AG04449 (cell line): ENCODE results near the gene STRIP2.
"Not testable (repeated sequence)": the region's sequence is repeated elsewhere in the genome, so short reads cannot be mapped to it uniquely, and the experiment has no call there.

ENCODE experiments used
- CTCF ChIA-PET: fragments of 350-600 bp; formaldehyde crosslinking; extraction: SDS; loops from one replicate; lab custom pipeline; 2021; ENCODE audit warnings: antibody characterized with exemption; lab: Yijun Ruan, JAX
- POLR2A ChIA-PET: fragments of 400-600, 350-600 bp; formaldehyde crosslinking; extraction: SDS; loops from one replicate; lab custom pipeline; 2020; ENCODE audit warnings: antibody characterized with exemption, inconsistent platforms; lab: Yijun Ruan, JAX
- DNase-seq: peaks from one replicate; pipeline ENCODE4 v3.0.0-alpha.2; 2010; ENCODE audit warnings: low read depth, low spot score
- H3K4me3 ChIP-seq: 2 replicates; pipeline ENCODE4 v1.5.1; 2011; ENCODE audit warnings: low read depth, mild to moderate bottlenecking, control low read depth, low read length
- TF ChIP-seq, protein P1 (sequence below): IDR thresholded peaks from one replicate; pipeline ENCODE4 v1.5.1; 2011; ENCODE audit warnings: mild to moderate bottlenecking, moderate library complexity, low read length, control low read depth, inconsistent platforms; ENCODE audit not compliant: insufficient read depth; ENCODE audit errors: missing control alignments

The STRIP2 gene

DNA sequence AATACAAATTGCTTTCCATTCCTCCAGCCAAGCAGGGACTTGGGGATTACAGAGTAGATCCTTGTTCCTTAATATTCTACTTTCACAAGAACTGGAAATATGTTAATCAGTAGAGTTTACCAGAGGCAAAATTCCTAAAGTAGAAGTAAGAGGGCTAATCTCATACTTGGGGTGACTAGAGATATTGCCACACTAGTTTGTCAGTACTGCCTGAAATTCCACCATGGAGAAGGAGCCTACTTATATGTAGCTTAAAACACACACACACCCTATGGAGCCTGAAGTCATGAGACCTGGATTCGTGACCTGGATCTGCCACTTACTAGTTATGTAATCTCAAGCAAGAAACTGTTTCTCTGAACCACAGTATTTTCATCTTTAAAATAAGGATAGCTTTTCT, 33.9 kb downstream of the STRIP2 start:
- H3K4me3 ChIP-seq, result no peak overlapping the region
- ChIA-PET CTCF (interaction anchor here (0.9 to 14.6 kb wide), 10 partner anchors 11 to 304 kb away, joined by 3 to 504 read pairs (median 7); partner anchors contain the start of gene AHCYL2), POLR2A (interaction anchor here (0.5 kb wide), 1 partner anchor 99 kb away, joined by 4 read pairs; no protein-coding TSS in a partner anchor)
- TF ChIP-seq, protein P1, sequence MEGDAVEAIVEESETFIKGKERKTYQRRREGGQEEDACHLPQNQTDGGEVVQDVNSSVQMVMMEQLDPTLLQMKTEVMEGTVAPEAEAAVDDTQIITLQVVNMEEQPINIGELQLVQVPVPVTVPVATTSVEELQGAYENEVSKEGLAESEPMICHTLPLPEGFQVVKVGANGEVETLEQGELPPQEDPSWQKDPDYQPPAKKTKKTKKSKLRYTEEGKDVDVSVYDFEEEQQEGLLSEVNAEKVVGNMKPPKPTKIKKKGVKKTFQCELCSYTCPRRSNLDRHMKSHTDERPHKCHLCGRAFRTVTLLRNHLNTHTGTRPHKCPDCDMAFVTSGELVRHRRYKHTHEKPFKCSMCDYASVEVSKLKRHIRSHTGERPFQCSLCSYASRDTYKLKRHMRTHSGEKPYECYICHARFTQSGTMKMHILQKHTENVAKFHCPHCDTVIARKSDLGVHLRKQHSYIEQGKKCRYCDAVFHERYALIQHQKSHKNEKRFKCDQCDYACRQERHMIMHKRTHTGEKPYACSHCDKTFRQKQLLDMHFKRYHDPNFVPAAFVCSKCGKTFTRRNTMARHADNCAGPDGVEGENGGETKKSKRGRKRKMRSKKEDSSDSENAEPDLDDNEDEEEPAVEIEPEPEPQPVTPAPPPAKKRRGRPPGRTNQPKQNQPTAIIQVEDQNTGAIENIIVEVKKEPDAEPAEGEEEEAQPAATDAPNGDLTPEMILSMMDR, result no peak
- peak; percentile 57 for DNase-seq

- DNase-seq, result no peak
- H3K4me3 ChIP-seq, result no peak overlapping the region
- TF ChIP-seq, protein P1, result no peak
- ChIA-PET CTCF (interaction anchor here (0.6 to 14.6 kb wide), 15 partner anchors 11 to 305 kb away, joined by 3 to 504 read pairs (median 3); partner anchors contain the start of gene AHCYL2), POLR2A (interaction anchor here (0.5 kb wide), 1 partner anchor 99 kb away, joined by 4 read pairs; no protein-coding TSS in a partner anchor)
These were observed 34.3 kb downstream of the STRIP2 start for GRCh38 chr7:129468547-129468946.

DNA sequence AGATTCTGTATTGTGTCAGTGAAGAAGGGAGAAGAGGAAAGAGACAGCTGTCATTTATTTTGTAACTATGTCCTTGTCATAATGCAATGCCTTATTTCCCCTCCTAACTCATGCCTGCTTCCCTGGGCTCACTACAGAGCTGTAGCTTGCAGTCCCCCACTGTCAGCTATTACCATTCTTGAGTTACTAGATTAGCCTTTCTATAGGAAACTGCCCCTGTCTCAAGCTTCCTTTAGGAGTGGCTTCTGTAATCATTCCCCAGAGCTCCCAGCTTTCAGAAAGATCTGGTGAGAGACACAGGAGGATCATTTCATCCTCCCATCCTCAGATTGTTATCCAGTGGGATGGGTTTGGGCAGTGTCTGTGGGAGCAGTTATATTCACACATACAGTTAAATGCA, 35.7 kb downstream of the STRIP2 start:
- no peak overlapping the region for H3K4me3 ChIP-seq
- ChIA-PET CTCF (interaction anchor here (1.1 to 14.6 kb wide), 12 partner anchors 9 to 306 kb away, joined by 3 to 504 read pairs (median 14); partner anchors contain the start of gene AHCYL2), POLR2A (no interaction called here)
- DNase-seq, result no peak
- TF ChIP-seq, protein P1, result no peak

DNA sequence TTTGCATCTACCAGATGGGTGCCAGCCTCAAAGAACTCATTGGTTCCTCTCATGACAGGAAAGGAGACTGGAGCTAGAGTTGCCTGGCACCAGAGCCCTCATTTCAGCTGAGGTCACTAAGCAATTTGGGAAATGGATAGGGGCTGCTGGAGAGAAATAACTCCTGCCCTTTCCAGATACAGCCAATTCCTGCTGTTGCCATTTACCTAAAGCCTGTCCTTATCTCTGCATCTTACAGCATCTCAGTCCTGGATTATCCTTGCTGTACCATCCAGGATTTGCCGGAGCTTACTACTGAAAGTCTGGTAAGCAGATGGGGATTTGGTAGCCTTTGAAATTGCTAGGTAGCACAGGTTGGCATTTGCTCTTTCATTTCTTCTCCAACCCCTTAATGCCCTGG, 36.2 kb downstream of the STRIP2 start:
- TF ChIP-seq, protein P1, result no peak
- ChIA-PET CTCF (interaction anchor here (1.3 to 14.6 kb wide), 13 partner anchors 9 to 307 kb away, joined by 3 to 504 read pairs (median 17); partner anchors contain the start of gene AHCYL2), POLR2A (no interaction called here)
- H3K4me3 ChIP-seq, result no peak overlapping the region
- no peak for DNase-seq

DNA sequence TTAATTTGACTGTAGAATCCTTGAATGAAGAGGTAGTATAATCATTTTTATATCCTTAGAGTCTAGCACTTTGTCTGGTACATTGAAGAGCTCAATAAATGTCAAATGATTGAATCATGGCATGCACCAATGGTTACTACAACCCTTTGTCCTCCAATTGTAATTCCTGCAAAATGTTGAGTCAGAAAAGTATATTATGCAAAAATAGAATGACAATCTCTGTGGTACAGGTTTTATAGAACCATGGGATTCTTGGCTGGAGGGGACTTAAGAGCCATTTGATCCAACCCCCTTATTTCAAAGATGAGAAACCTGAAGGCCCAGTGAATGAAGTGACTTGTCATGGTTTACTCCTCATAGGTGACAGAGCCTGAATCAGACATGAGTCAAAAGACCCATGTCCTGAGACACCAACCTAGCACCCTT, 37.2 kb downstream of the STRIP2 start:
- no peak for DNase-seq
- TF ChIP-seq, protein P1, result no peak
- ChIA-PET POLR2A (no interaction called here), CTCF (interaction anchor here (0.7 to 14.6 kb wide), 35 partner anchors 10 to 429 kb away, joined by 3 to 504 read pairs (median 4); partner anchors contain the start of genes AHCYL2, NRF1 and STRIP2)
- no peak overlapping the region for H3K4me3 ChIP-seq

DNA sequence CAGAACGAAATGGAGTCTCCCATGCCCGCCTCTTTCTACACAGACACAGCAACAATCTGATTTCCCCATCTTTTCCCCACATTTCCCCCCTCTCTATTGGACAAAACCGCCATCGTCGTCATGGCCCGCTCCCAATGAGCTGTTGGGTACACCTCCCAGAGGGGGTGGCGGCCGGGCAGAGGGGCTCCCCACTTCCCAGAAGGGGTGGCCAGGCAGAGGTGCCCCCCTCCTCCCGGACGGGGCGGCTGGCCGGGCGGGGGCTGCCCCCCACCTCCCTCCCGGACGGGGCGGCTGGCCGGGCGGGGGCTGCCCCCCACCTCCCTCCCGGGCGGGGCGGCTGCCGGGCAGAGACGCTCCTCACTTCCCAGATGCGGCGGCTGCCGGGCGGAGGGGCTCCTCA, 41.7 kb downstream of the STRIP2 start:
- CTCF ChIA-PET, DNase-seq, POLR2A ChIA-PET, H3K4me3 ChIP-seq: not testable (repeated sequence)

DNA sequence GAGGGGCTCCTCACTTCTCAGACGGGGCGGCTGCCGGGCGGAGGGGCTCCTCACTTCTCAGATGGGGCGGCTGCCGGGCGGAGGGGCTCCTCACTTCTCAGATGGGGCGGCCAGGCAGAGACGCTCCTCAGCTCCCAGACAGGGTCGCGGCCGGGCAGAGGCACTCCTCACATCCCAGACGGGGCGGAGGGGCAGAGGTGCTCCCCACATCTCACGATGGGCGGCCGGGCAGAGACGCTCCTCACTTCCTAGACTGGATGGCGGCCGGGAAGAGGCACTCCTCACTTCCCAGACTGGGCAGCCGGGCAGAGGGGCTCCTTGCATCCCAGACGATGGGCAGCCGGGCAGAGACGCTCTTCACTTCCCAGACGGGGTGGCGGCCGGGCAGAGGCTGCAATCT, 42.2 kb downstream of the STRIP2 start:
- DNase-seq, POLR2A ChIA-PET: not testable (repeated sequence)

More for the DNA sequence above, 42.2 kb downstream of the STRIP2 start:
- CTCF ChIA-PET, H3K4me3 ChIP-seq: not testable (repeated sequence)
